Ramos (cell line): ENCODE data around the gene KIF4A.
"Not testable (repeated sequence)": the region's sequence is repeated elsewhere in the genome, so short reads cannot be mapped to it uniquely, and the experiment has no call there.

ENCODE experiments used
- in situ Hi-C: fragments of 300-500 bp; cut with MboI; formaldehyde crosslinking; loops from one replicate; pipeline ENCODE4 v1.14.3; 2022; ENCODE audit warnings: low sequenced_read_pairs; ENCODE audit not compliant: unreplicated experiment

KIF4A gene

DNA sequence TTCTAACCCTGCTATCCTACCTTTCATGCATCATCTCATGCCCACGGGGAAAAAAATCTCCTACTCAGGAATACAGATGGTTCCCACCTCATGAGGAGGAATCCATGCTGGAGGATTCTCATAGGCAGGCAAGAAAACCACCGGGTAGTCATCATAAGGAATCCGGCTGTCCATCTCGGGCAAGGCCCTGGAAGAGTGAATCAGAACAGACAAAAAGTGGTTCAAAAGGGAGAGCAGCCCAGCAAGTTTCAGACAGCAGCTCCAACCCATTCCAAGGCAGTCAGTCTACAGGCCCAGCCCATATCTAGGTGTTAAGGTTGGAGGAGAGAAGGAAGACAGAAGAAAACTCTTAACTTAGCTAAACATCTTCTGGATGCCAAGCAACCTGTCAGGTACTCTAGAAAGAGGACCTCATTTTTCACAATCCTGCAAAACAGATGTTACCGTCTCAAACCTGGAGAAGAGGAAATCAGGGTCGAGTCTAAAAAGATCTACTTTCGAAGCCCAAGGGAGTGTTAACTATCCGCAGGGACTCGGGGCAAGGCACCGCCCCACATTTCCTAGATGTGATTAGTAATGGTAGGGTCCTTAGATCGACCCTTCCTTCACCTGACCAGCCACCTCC, 624 bp upstream of the KIF4A start:
- in situ Hi-C loops = no loop called here

DNA sequence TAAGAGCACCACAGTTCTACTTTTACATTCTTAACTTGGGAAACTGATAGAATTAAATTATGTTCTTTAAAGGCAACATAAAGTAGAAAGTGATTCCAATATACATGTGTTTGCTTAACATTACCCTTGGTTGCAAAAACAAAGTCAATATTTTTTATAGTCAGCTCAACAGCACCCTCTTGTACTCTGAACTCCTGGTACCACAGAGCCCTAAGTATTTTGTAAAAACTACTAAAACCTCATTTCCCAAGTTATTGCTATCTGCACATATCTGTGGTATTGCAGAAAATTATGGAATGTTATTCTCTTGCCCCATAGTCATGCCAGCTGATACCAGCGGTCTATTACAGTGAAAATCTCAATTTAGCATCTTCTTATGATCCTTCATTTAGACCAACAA, 2.9 kb downstream of the KIF4A start:
- in situ Hi-C loops = no loop called here

DNA sequence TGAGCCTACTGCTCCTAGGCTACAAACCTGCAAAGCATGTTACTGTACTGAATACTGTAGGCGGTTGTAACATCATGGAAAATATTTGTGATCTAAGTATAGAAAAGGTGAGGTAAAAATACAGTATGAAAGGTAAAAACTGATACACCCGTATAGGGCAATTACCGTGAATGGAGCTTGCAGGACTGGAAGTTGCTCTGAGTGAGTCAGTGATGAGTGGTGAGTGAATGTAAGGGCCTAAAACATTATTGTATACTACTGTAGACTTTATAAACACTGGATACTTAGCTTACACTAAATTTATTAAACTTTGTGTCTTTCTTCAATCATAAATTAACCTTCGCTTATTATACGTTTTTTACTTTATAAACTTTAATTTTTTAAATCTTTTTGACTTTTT, 3.7 kb downstream of the KIF4A start:
- in situ Hi-C loops = no loop called here

DNA sequence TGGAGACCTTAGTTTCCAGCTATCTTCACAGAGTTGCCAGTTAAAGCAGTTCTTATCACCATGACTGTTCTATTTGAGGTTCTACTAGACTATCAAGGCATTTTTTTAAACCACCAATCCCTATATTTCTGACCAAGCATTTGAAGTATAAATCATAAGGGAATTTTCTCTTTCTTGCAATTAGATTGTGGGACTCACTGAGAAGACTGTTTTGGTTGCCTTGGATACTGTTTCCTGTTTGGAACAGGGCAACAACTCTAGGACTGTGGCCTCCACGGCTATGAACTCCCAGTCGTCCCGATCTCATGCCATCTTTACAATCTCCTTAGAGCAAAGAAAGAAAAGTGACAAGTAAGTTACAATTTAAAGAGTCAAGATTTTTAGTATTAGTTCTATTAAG, 11.8 kb downstream of the KIF4A start:
- in situ Hi-C loops = no loop called here

DNA sequence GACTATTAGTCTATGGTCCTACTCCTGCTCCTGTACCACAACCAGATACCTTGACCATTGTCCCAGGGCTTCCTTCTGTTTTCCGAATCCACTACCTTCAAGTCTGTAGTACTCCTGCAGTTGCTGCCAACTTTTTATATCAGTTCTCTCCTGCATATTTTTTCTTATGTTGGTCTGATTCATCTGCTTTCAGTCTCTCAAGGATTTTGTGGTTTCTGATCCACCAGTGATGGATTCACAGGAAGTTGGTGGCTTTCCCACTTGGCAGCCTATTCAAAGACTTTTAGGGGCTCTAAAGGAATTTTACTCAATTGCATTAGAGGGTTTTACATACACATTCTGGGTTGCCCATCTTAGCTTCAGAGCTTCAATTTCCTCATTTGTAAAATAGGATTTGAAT, 23.6 kb downstream of the KIF4A start:
- in situ Hi-C loops = no loop called here

DNA sequence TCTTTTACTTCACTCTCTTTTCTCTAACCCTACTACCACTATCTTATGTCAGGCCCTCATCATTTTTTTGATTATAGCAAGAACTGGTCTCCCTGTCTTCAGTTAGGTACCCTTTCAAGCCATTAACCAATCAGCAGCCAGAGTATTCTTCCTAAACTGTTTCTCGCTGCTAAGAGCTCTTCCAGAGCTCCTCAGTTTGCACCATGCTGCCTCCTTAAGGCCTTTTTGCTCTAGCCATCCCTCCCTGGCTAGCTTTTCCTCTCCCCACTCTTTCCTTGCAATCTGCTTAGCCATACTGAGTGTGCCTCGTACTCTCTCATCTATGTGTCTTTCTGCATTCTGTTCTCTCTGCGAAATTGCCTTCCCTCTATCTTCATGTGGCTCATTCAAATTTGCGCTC, 32.9 kb downstream of the KIF4A start:
- in situ Hi-C loops = no loop called here

DNA sequence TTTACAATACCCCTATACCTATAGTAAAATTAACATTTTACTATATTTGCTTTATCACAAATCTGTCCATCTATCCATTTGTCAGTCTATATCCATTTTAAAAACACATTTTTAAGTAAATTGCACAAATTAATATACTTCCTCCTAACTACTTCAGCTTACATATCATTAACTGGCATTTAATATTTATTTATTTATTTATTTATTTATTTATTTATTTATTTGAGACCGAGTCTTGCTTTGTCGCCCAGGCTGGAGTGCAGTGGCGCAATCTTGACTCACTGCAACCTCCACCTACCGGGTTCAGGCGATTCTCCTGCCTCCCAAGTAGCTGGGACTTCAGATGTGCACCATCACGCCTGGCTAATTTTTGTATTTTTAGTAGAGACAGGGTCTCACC, 33.7 kb downstream of the KIF4A start:
- in situ Hi-C loops = not testable (repeated sequence)

DNA sequence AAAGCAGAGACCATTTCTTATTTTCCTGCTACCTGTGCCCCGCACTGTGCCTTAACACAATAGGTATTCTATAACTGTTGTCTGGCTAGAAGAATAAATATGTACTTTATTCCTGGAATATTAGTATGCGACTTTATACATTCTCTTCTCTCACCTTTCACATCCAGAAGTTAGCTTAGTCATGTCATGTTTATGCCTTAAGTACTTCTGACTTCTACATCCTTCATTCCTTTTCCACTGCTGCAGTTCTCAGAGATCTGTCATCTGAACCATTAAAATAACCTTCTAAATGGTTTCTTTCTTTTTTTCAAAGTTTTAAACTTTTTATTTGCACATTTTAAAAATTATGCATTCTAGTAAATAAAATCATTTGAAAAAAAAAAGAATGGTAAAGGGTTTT, 34.4 kb downstream of the KIF4A start:
- in situ Hi-C loops = no loop called here

DNA sequence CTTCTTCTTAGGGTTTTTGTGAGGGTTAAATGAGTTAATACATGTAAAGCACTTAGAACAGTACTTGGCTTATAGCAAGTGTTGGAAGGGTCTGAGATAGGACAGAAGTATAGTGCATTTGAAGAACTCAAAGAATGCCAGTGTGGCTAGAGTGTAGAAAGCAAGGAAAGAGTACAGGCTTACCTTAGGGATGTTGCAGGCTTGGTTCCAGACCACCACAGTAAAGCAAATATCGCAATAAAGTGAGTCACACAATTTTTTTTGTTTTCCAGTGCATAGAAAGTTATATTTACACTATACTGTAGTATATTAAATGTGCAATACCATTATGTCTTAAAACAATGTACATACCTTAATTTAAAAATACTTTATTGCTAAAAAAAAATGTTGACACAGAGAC, 41.3 kb downstream of the KIF4A start:
- in situ Hi-C loops = no loop called here

DNA sequence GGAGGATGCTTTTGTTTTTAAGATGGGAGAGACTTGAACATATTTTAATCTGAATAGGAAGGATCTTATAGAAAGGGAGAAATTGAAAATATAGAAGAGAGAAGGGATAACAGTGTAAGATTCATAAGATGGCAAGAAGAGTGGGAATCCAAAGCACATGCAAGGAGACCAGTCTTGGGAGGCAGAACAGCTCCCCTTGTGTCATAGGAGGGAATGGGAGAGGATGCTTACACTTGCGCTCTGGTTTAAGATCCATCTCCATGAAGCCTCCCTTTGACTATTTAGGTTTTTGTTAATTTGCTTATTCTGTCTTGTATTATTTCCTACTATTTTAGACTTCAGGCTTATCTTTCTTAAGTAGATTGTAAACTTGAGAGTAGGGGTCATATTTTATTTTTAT, 42.7 kb downstream of the KIF4A start:
- in situ Hi-C loops = no loop called here

DNA sequence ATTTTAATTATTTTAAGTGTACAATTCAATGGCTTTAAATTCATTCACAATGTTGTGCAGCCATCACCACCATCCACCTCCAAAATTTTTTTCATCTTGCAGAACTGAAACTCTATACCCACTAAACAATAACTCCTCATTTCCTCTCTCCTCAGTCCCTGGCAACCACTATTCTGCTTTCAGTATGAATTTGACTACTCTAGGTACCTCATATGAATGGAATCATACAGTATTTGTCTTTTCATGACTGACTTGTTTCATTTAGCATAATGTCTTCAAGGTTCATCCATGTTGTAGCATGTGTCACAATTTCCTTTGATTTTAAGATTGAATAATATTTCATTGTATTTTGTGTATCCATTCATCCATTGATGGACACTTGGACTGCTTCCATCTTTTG, 46.9 kb downstream of the KIF4A start:
- in situ Hi-C loops = no loop called here

DNA sequence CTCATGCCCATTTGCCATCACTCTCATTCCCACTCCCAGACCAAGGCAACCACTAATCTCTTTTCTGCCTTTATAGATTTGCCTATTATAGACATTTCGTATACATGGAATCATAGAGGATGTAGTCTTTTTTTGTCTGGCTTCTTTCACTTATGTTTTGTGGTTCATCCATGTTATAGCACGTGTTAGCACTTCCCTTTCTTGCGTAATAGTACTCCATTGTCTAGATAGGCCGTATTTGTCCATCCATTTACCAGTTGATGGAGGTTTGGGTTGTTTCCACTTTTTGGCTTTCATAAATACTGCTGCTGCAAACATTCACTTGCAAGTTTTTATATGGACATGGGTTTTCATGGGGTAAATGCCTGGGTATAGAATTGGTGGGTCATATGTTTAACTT, 48.4 kb downstream of the KIF4A start:
- in situ Hi-C loops = no loop called here

DNA sequence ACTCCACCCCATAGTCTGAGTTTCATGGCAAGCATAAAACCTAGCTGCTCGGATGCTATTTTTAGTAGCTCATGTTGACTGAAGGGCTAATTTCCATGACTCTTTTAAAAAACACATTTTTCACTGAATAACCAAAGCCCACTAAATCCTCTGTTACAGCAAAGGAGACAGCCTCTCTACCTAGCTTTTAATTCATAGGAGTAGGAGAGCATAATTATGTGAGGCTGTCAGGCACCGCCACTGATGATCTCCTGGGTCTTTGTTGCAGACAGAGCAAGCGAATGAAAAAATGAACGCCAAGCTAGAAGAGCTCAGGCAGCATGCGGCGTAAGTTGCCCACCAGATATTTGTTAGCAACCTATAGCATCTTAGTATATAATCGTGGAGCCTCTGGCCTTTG, 53.5 kb downstream of the KIF4A start:
- in situ Hi-C loops = no loop called here

DNA sequence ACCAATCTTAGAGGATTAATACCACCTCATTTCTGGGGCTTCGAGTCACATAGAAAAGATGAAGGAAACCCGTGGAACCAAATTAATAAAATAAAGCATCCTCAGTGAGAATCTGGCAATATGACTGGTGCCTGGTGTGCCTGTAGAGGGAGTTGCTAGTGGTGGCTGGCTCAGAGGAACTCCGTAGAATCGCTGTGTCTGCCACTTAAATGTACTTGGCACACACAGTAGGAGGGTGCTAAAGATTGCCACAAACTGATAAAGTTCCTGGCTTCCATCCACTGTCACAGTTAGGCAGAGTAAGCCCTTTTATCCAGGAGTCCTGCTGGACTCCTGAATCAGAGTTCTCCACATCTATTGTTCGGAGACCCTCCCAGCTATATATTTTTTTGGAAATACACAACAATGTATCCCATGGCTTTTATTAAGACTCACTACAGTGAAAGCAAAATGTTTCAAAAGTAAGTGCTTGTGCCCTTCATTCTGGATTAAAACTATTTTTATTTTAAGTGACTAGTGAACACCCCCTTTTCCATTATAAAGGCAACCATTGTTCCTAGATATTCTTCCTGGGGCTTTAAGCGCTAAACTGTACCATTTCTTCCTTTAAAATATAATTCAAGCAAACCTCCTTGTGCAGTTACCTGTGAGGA, 56.6 kb downstream of the KIF4A start:
- in situ Hi-C loops = no loop called here

DNA sequence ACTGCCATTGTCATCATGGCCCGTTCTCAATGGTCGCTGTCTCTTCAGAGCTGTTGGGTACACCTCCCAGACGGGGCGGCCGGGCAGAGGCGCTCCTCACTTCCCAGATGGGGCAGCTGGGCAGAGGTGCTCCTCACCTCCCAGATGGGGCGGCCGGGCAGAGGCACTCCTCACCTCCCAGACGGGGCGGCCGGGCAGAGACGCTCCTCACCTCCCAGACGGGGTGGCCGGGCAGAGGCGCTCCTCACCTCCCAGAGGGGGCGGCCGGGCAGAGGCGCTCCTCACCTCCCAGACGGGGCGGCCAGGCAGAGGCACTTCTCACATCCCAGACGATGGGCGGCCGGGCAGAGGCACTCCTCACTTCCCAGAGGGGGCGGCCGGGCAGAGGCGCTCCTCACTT, 58.9 kb downstream of the KIF4A start:
- in situ Hi-C loops = not testable (repeated sequence)

DNA sequence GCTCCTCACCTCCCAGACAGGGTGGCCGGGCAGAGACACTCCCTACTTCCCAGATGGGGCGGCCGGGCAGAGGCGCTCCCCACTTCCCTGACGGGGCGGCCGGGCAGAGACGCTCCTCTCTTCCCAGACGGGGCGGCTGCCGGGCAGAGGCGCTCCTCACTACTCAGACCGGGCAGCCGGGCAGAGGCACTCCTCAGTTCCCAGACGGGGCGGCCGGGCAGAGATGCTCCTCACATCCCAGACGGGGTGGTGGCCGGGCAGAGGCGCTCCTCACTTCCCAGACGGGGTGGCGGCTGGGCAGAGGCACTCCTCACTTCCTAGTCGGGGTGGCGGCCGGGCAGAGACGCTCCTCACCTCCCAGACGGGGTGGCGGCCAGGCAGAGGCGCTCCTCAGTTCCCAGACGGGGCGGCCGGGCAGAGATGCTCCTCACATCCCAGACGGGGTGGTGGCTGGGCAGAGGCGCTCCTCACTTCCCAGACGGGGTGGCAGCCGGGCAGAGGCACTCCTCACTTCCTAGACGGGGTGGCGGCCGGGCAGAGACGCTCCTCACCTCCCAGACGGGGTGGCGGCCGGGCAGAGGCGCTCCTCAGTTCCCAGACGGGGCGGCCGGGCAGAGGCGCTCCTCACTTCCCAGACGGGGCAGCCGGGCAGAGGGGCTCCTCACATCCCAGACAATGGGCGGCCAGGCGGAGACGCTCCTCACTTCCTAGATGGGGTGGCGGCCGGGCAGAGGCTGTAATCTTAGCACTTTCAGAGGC, 59.6 kb downstream of the KIF4A start:
- in situ Hi-C loops = not testable (repeated sequence)

DNA sequence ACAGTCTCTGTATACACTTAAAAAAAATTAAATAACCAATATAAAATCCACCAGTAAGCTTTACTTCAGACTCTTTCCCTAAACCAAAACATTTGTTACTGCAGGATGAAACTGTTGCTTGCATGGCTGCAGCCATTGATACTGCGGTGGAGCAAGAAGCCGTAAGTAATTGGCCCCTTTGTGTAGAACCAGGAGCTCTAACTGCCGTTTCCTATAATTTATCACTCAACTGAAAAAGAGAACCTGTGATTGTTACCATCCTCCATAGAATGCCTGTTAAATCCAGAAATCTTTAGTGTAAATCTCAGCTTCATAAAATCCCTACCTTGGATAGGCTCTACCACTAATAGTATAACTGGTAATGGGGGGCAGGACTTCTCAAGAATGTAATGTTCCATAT, 62.6 kb downstream of the KIF4A start:
- in situ Hi-C loops = no loop called here

DNA sequence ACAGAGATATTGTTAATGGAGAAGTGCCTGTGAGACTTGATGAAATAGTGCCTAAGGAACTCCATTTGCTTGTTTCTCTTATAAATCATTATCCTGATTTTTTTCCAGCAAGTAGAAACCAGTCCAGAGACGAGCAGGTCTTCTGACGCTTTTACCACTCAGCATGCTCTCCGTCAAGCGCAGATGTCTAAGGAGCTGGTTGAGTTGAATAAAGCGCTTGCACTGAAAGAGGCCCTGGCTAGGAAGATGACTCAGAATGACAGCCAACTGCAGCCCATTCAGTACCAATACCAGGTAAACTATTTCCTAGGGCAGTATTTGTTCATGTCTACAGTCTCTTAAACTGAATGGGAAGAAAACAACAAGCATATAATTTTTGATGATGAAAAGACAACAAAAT, 63.6 kb downstream of the KIF4A start:
- in situ Hi-C loops = no loop called here

DNA sequence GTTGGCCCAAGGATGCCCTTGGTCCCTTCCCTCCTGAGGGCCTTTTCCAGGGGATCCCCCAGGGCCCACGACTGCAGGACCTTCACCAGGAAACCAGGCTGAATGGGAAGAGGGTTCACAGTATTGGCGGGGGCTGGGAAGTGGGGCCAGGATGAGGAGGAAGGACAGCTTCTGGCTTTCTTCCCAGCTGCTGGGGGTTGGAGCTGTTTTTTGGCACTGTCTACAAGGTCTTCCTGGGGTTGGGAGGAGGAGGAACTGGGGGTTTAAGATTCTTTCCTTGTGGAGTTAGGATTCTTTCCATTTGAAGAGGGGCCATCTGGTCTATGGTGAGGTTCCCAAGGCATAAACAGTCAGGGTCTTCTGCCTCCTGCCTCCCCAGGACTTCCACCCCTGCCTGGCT, 64.8 kb downstream of the KIF4A start:
- in situ Hi-C loops = no loop called here

DNA sequence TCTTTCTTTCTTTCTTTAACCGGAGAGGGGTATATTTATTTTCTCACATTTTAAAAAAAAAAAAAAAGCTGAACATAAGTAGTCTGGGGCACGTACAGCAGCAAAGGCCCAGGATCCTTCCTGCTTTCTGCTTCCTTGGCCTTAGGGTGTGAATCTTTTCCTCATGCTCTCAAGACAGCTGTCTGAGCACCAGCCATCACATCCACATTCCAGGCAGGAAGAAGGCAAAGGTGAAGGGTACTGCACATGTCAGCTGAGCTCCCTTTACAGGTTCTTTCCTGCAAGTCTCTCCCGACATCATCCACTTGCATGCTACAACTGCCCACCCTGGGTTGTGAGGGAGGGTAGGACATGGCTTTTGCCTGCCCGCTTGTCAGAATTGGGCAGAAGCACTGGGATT, 69.6 kb downstream of the KIF4A start:
- in situ Hi-C loops = no loop called here

DNA sequence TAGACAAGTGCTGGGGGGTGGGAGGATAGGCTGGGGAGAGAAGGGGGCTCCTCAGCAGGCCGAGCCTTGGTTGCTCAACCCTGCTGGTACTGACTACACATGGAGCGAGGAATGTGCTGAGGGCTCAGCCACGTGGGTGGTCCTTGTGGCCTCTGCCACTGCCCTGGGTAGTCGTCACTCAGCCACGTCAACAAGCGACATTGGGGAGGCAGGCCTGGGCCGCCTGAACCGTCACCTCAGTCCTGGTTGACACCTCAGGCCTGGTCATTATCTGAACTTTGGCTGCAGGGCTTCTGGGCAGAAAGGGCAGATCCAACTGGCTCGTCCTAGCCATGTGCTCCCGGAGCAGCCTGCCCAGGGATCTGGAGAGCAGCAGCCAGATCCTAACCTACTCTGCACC, 70.5 kb downstream of the KIF4A start:
- in situ Hi-C loops = no loop called here

DNA sequence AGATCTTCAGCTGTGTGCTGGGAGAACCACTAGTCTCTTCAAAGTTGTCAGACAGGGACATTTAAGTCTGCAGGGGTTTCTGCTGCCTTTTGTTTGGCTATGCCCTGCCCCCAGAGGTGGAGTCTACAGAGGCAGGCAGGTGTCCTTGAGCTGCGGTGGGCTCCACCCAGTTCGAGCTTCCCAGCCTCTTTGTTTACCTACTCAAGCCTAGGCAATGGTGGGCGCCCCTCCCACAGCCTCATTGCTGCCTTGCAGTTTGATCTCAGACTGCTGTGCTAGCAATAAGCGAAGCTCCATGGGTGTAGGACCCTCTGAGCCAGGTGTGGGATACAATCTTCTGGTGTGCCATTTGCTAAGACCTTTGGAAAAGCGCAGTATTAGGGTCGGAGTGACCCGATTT, 78.8 kb downstream of the KIF4A start:
- in situ Hi-C loops = not testable (repeated sequence)
